Neural cell (in vitro differentiated cells): ENCODE data around the gene CGRRF1. TPM values are rescaled to one million over a fixed set of nuclear protein-coding genes. Genes with fewer than 3 reads are reported as not detected.

Experiments
- H2AFZ ChIP-seq: fragments of 200-600, 300-800 bp; sonication (generic), shearing (Covaris generic); 2 replicates; pipeline ENCODE4 v1.6.0; 2014; ENCODE audit warnings: low read depth, mild to moderate bottlenecking, antibody characterized with exemption, low read length, moderate library complexity
- H3F3A ChIP-seq: fragments of 200-600 bp; shearing (Covaris generic); 2 replicates; pipeline ENCODE4 v1.6.1; 2016; ENCODE audit warnings: mild to moderate bottlenecking, moderate library complexity, mixed read lengths, antibody characterized with exemption, low read length; ENCODE audit not compliant: insufficient read depth, poor library complexity, severe bottlenecking
- H3K27ac ChIP-seq: fragments of 200-600, 300-800 bp; sonication (generic), shearing (Covaris generic); 2 replicates; pipeline ENCODE4 v1.5.1; 2014; ENCODE audit warnings: mild to moderate bottlenecking, low read length, moderate library complexity
- H3K27me3 ChIP-seq: fragments of 300-800, 200-600 bp; sonication (generic), shearing (Covaris generic); 2 replicates; pipeline ENCODE4 v1.6.0; 2014; ENCODE audit warnings: mild to moderate bottlenecking, low read depth, low read length, moderate library complexity; ENCODE audit not compliant: insufficient read depth
- H3K36me3 ChIP-seq: fragments of 300-800, 200-600 bp; sonication (generic), shearing (Covaris generic); 2 replicates; pipeline ENCODE4 v1.5.1; 2014; ENCODE audit warnings: mild to moderate bottlenecking, antibody characterized with exemption, low read length, moderate library complexity; ENCODE audit not compliant: insufficient read depth
- H3K4me2 ChIP-seq: fragments of 300-800, 200-600 bp; sonication (generic), shearing (Covaris generic); 2 replicates; pipeline ENCODE4 v1.6.0; 2014; ENCODE audit warnings: mild to moderate bottlenecking, low read length
- H3K4me3 ChIP-seq: fragments of 300-800, 200-600 bp; sonication (generic), shearing (Covaris generic); 2 replicates; pipeline ENCODE4 v1.5.1; 2014; ENCODE audit warnings: mild to moderate bottlenecking, low read length, moderate library complexity
- H3K79me2 ChIP-seq: fragments of 200-600 bp; shearing (Covaris generic); replicated peaks from 2 replicates; pipeline ENCODE4 v1.6.0; 2014; ENCODE audit warnings: mild to moderate bottlenecking, low read length, moderate library complexity; ENCODE audit not compliant: insufficient read depth
- H3K9ac ChIP-seq: fragments of 300-800, 200-600 bp; sonication (generic), shearing (Covaris generic); 2 replicates; pipeline ENCODE4 v1.6.1; 2016; ENCODE audit warnings: mild to moderate bottlenecking, low read length, mixed read lengths
- H3K9me2 ChIP-seq: fragments of 200-600 bp; shearing (Covaris generic); 2 replicates; pipeline ENCODE4 v1.6.1; 2016; ENCODE audit warnings: mild to moderate bottlenecking, low read length, mixed read lengths; ENCODE audit not compliant: insufficient read depth
- H3K9me3 ChIP-seq: fragments of 200-600, 300-800 bp; sonication (generic), shearing (Covaris generic); 2 replicates; pipeline ENCODE4 v1.6.1; 2016; ENCODE audit warnings: mild to moderate bottlenecking, mixed run types, low read length, moderate library complexity, mixed read lengths
- H4K20me1 ChIP-seq: fragments of 200-600 bp; shearing (Covaris generic); 2 replicates; pipeline ENCODE4 v1.6.1; 2016; ENCODE audit warnings: mild to moderate bottlenecking, mixed run types; ENCODE audit not compliant: insufficient read depth
- EP300 ChIP-seq: fragments of 450-650 bp; conservative IDR thresholded peaks from 2 replicates; pipeline ENCODE4 v1.6.1; 2014; ENCODE audit warnings: antibody characterized with exemption, mild to moderate bottlenecking, moderate library complexity; ENCODE audit not compliant: poor library complexity, severe bottlenecking
- MXI1 ChIP-seq: fragments of 450-650 bp; conservative IDR thresholded peaks from 2 replicates; pipeline ENCODE4 v1.6.1; 2014; ENCODE audit warnings: antibody characterized with exemption, mild to moderate bottlenecking; ENCODE audit not compliant: poor library complexity, severe bottlenecking
- POLR2AphosphoS5 ChIP-seq: IDR thresholded peaks from 2 replicates; pipeline ENCODE4 v1.6.1; 2012
- RAD21 ChIP-seq: fragments of 450-650 bp; conservative IDR thresholded peaks from 2 replicates; pipeline ENCODE4 v1.6.1; 2014; ENCODE audit warnings: antibody characterized with exemption, mild to moderate bottlenecking, moderate library complexity
- TAF1 ChIP-seq: IDR thresholded peaks from 2 replicates; pipeline ENCODE4 v1.6.1; 2012; ENCODE audit warnings: low read depth
- polyA plus RNA-seq: library from polyadenylated mRNA; depleted of rRNA; stranded (reverse); fragments of >200 nt; gene quantifications from 2 replicates; pipeline ENCODE4 v1.2.3, GENCODE V29; 2014
- TF ChIP-seq, protein P1 (sequence below): fragments of 450-650 bp; IDR thresholded peaks from 2 replicates; pipeline ENCODE4 v1.5.1; 2014; ENCODE audit warnings: antibody characterized with exemption, mild to moderate bottlenecking, moderate library complexity; ENCODE audit not compliant: poor library complexity, severe bottlenecking
- TF ChIP-seq, protein P2 (sequence below): IDR thresholded peaks from 2 replicates; pipeline ENCODE4 v1.6.1; 2012; ENCODE audit warnings: borderline replicate concordance

The CGRRF1 gene
- polyA plus RNA-seq, 1 donor from 2014 or later, result 31.0 TPM

DNA sequence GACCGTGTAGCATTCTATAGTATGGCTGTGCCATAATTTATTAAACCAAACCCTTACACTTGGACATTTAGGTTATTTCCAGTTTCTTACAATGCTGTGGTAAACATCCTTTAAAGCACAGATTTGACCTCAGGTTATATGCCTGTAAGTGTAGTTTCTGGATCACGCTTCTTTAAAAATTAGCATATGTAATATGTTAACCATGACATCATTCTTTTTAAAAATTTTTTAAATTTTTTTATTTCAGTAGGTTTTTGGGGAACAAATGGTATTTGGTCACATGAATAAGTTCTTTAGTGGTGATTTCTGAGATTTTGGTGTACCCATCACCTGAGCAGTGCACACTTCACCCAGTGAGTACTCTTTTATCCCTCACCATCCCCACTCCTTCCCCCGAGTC, 75.5 kb downstream of the CGRRF1 start:
- no peak overlapping the region for H3K4me3 ChIP-seq
- no peaks in the 10 kb centered on the region for H4K20me1 ChIP-seq
- H3K9me3 ChIP-seq, result no peaks in the 10 kb centered on the region
- no peak overlapping the region for H3K9ac ChIP-seq
- H3F3A ChIP-seq, result no peaks in the 10 kb centered on the region
- TF ChIP-seq, protein P1, sequence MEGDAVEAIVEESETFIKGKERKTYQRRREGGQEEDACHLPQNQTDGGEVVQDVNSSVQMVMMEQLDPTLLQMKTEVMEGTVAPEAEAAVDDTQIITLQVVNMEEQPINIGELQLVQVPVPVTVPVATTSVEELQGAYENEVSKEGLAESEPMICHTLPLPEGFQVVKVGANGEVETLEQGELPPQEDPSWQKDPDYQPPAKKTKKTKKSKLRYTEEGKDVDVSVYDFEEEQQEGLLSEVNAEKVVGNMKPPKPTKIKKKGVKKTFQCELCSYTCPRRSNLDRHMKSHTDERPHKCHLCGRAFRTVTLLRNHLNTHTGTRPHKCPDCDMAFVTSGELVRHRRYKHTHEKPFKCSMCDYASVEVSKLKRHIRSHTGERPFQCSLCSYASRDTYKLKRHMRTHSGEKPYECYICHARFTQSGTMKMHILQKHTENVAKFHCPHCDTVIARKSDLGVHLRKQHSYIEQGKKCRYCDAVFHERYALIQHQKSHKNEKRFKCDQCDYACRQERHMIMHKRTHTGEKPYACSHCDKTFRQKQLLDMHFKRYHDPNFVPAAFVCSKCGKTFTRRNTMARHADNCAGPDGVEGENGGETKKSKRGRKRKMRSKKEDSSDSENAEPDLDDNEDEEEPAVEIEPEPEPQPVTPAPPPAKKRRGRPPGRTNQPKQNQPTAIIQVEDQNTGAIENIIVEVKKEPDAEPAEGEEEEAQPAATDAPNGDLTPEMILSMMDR, result no peak
- TF ChIP-seq TAF1 (no peak), EP300 (no peak), POLR2AphosphoS5 (no peak), RAD21 (no peak), MXI1 (no peak)
- TF ChIP-seq, protein P2, sequence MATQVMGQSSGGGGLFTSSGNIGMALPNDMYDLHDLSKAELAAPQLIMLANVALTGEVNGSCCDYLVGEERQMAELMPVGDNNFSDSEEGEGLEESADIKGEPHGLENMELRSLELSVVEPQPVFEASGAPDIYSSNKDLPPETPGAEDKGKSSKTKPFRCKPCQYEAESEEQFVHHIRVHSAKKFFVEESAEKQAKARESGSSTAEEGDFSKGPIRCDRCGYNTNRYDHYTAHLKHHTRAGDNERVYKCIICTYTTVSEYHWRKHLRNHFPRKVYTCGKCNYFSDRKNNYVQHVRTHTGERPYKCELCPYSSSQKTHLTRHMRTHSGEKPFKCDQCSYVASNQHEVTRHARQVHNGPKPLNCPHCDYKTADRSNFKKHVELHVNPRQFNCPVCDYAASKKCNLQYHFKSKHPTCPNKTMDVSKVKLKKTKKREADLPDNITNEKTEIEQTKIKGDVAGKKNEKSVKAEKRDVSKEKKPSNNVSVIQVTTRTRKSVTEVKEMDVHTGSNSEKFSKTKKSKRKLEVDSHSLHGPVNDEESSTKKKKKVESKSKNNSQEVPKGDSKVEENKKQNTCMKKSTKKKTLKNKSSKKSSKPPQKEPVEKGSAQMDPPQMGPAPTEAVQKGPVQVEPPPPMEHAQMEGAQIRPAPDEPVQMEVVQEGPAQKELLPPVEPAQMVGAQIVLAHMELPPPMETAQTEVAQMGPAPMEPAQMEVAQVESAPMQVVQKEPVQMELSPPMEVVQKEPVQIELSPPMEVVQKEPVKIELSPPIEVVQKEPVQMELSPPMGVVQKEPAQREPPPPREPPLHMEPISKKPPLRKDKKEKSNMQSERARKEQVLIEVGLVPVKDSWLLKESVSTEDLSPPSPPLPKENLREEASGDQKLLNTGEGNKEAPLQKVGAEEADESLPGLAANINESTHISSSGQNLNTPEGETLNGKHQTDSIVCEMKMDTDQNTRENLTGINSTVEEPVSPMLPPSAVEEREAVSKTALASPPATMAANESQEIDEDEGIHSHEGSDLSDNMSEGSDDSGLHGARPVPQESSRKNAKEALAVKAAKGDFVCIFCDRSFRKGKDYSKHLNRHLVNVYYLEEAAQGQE, result no peak
- H2AFZ ChIP-seq, result no peak overlapping the region
- no peaks in the 10 kb centered on the region for H3K27me3 ChIP-seq
- H3K9me2 ChIP-seq, result no peaks in the 10 kb centered on the region
- H3K79me2 ChIP-seq, result no peaks in the 10 kb centered on the region
- no peak overlapping the region for H3K4me2 ChIP-seq
- H3K27ac ChIP-seq, result no peak overlapping the region
- no peaks in the 10 kb centered on the region for H3K36me3 ChIP-seq

Other genes starting within 250 kb of the CGRRF1 start
- gene CDKN3, start 112.9 kb upstream of the CGRRF1 start, polyA plus RNA-seq, result 0.94 and 5.9 TPM in 2 replicates
- gene CNIH1, start 68.5 kb upstream of the CGRRF1 start, polyA plus RNA-seq, result 125 and 128 TPM in 2 replicates
- gene GMFB, start 20.9 kb upstream of the CGRRF1 start, polyA plus RNA-seq, result 98.6 and 208 TPM in 2 replicates
- gene SAMD4A, start 57.2 kb downstream of the CGRRF1 start, polyA plus RNA-seq, result 0.66 and 1.0 TPM in 2 replicates